ENCODE data around the gene GRPEL1. TPM values are rescaled to one million over a fixed set of nuclear protein-coding genes. Genes with fewer than 3 reads are reported as not detected.

GRPEL1 gene
- total and polyA plus RNA-seq, 10 of the 15 experiments (the other 5 are each of a cell fraction or from before 2014, with no cell fraction given): 30.8 to 119 (median 67.6) TPM

GRCh38 chr4:7101692-7102515 lies 34.0 kb upstream of the GRPEL1 start (continued):
- peak; percentile 60 to 86 (median 72) for TF ChIP-seq CTCF (IDR thresholded peaks at IDR 0.05 in 2 of 3, conservative IDR thresholded peaks at IDR 0.05 in 1 of 3; ENCODE audit: control insufficient read depth in 2 of 3, extremely low read depth in 1 of 3, insufficient read depth in 1 of 3, low read depth in 3 of 3, low read length in 3 of 3)
- TF ChIP-seq RCOR1 (conservative IDR thresholded peaks at IDR 0.05; ENCODE audit: low read depth, low read length): no peak
- peak; percentile 57; the same call in 1 of the 2 replicates for TF ChIP-seq SPI1 (IDR thresholded peaks at IDR 0.05; ENCODE audit: borderline replicate concordance, insufficient read depth, low read depth, low read length)
- no peak for TF ChIP-seq ZBTB4 (CRISPR knock-in tag; IDR thresholded peaks at IDR 0.05)
- no peak for TF ChIP-seq CHD1 (IDR thresholded peaks at IDR 0.05; ENCODE audit: low read depth, low read length)
- no peak for TF ChIP-seq CREB1 (IDR thresholded peaks at IDR 0.05; ENCODE audit: low read depth)
- no peak for TF ChIP-seq CHD4 (IDR thresholded peaks at IDR 0.05)
- no peak for TF ChIP-seq NFIC (IDR thresholded peaks at IDR 0.05; ENCODE audit: low read depth, low read length)
- no peak for TF ChIP-seq ELK1 (IDR thresholded peaks at IDR 0.05; ENCODE audit: low read depth, low read length)
- TF ChIP-seq TAF1 (IDR thresholded peaks at IDR 0.05; ENCODE audit: borderline replicate concordance, low read depth, low read length): no peak
- no peak for TF ChIP-seq SMC3 (IDR thresholded peaks at IDR 0.05; ENCODE audit: borderline replicate concordance, low read length)
- TF ChIP-seq IKZF1 (conservative IDR thresholded peaks at IDR 0.05): peak; percentile 66
- no peak for TF ChIP-seq PAX5 (IDR thresholded peaks at IDR 0.05; ENCODE audit: borderline replicate concordance, low read depth, low read length)
- TF ChIP-seq CUX1 (IDR thresholded peaks at IDR 0.05; ENCODE audit: insufficient replicate concordance, low read depth, low read length): no peak
